Measurements from ENCODE around the gene NEU2.
A peak's percentile ranks its signal among the peaks of the same experiment; 100 is the strongest.
"Not testable (repeated sequence)": the region's sequence is repeated elsewhere in the genome, so short reads cannot be mapped to it uniquely, and the experiment has no call there.

Gene NEU2

DNA sequence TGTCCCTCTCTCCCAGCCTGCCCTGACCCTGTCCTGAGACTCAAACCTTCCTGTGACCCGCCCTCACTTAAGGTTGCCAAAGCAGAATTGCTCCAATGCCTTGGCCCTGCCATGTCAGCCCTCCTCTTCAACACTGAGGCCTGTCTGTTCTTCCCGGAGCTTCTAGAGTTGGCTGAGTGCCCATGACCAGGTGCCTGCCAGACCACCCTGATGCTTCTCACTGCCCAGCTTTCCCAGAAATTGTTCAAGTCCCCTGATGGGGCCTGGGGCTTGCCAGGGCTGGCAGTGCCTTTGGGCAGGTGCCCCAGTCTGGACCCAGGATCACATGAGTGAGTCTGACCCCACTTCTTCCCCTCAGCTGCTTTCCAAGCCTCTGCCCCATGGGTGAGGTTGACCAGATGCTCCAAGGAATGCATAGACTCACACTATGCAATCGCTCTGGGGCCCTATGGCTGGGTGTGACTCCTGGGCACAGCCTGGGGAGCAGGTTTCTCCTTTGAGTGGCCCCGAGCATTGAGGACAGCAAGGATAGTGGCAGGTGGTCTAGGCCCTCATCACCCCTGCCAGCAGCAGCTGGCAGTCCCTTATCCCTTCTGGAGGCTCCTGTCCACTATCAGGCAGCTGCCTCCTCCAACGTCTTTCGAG lies 24.6 kb downstream of the NEU2 start:
- no peak for DNase-seq (ENCODE audit: low read depth)

DNA sequence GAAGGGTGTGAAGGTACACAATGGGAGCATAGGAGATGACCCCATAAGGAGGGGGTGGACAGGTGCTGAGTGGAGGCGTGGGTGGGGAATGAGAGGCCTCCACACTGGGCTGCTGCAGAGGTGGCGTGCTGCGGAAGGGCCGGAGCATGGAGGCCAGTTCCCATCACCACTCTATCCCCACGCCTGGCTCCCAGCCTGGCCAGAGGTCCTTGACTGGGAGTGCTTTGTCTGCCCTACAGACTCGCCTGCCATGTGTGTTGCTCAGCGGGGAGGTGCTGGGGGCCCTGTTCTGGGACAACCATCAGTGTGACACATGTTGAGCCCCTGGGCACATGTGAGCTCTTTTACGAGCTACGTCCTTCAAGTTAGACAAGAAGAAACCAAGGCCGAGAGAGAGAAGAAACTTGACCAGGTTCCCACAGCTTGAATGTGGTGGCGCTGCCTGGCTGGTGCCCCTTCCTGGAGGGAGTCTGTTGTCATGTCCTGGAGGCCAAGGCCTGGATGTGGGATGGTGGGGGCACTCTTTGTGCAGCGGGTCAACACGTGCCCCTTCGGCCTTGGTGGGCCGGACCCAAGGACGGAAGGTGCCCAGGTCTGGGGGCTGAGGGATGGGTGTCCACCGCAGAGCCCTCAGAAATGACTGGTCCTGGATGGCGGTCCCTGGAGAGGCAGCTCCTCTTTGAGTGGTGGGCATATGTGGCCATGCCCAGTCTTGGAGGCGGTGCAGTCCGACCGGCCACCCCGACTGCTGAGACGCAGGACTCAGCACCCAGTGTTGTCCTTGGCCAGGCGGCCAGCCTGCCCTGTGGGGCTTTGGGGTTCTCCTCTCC lies 26.5 kb downstream of the NEU2 start:
- no peak for DNase-seq (ENCODE audit: low read depth)

DNA sequence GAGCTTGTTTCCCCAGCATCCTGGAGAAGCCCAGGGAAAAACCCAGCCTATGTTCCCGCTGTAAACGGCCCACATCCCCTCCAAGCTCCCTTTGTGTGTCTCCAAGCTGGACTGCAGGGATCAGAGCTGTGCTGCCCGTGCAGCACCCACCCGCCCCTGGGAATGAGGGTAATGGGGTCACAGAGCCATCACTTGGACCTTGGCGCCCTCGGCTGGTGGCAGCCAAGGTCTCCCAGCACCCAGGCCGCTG lies 27.0 kb downstream of the NEU2 start:
- no peak for DNase-seq (ENCODE audit: low read depth)

DNA sequence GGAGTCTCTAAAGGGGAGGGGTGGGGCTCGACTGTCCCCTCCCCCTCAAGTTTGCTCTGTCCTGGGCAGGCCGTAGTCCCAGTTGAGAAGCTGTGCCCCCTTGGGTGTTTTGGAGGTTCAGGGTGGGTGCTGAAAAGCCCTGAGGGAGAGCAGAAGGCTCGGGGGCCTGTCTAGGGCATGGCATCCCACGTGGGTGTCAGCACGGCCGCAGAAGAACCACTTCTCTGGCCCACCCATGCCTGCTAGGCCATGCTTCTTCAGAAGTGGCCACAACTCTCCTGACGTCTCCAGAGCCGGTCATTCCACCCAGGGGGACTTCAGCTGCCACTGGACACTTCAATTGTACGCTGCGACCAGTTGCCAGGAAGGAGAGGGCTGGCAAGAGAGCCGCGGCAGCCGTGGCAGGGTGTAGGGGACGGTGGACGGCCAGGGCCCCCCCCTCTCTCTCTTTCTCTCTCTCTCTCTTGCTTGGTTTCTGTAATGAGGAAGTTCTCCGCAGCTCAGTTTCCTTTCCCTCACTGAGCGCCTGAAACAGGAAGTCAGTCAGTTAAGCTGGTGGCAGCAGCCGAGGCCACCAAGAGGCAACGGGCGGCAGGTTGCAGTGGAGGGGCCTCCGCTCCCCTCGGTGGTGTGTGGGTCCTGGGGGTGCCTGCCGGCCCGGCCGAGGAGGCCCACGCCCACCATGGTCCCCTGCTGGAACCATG lies 27.5 kb downstream of the NEU2 start, which contains the start of gene INPP5D:
Gene INPP5D (plus strand): TSS at position 546 of the 704 bp plus-strand sequence. CDS start 137 bp downstream, at position 683.
- DNase-seq (ENCODE audit: low read depth) = peak; percentile 60

DNA sequence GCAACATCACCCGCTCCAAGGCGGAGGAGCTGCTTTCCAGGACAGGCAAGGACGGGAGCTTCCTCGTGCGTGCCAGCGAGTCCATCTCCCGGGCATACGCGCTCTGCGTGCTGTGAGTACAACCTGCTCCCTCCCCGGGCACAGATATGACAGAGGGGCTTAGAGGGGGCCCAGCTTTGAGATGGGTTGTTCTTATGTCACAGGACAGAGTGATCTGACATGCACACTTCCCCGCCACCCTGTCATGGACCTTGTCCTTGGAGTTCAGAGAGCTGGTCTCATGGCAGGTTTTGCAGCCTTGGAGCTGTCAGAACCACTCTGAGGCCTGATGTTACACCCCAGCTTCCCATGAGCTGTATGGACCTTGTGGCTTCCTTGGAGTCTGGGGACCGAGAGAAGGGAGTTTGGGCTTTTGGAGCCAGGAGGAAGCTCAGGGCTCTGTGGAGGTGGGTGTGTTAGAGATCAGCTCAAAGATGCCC lies 28.1 kb downstream of the NEU2 start:
- no peak for DNase-seq (ENCODE audit: low read depth)

- DNase-seq (ENCODE audit: low read depth) = no peak
These were observed 28.6 kb downstream of the NEU2 start for GRCh38 chr2:233060980-233061590.

- DNase-seq (ENCODE audit: low read depth) = no peak
These were observed 29.3 kb downstream of the NEU2 start for GRCh38 chr2:233061591-233062450.

- DNase-seq (ENCODE audit: low read depth) = no peak
These were observed 30.0 kb downstream of the NEU2 start for GRCh38 chr2:233062451-233062850.

DNA sequence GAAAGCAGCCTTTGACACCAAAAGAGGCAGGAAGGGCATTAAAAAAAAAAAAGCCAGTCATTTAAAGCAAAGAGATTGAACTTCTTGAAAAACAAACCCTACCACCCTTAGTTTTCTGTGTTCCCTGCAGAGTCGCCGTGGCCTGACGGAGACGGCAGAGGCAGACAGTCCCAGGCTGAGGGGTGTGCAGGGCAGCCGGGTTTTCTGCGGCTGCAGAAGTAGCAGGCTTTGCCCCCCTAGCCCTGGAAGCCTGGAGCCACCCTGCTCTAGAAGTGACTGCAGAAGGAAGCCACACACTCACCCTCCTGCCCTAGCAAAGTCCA lies 30.4 kb downstream of the NEU2 start:
- DNase-seq (ENCODE audit: low read depth) = no peak

GRCh38 chr2:233063269-233063975 lies 30.9 kb downstream of the NEU2 start:
- no peak for DNase-seq (ENCODE audit: low read depth)

DNA sequence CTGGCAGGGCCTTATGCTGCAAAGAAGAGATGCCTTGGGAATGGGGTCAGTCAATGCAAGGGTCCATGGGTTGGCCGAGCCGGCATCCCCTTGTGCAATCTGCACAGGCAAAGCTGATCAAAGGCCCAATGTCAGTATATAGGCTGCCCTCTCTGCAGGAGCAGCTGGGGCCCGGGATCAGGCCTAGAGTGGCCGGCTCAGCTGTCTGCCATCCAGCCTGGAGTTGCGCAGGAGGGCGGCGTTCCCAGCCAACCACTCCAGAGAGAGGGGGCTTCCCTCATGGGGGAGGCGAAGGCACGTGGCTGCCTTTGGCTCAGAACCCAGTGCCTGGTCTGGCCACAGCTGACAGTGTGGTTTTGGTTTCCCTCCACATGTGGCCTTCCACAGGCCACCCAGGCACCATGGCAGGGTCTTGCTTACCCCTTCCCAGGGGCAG lies 31.5 kb downstream of the NEU2 start:
- no peak for DNase-seq (ENCODE audit: low read depth)

GRCh38 chr2:233064530-233065199 lies 32.2 kb downstream of the NEU2 start:
- DNase-seq (ENCODE audit: low read depth) = no peak

DNA sequence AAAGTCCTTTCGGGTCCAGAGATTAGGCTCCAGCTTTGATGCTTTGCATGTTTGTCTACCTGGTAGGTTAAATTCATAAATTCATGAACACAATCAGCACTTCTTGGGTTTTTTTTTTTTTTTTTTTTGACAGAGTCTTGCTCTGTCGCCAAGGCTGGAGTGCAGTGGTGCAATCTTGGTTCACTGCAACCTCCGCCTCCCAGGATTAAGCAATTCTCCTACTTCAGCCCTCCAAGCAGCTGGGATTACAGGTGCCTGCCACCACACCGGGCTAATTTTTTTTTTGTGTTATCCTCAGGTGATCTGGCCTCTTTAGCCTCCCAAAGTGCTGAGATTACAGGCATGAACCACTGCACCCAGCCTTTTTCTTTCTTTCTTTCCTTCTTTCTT lies 32.7 kb downstream of the NEU2 start:
- DNase-seq (ENCODE audit: low read depth) = not testable (repeated sequence)

DNA sequence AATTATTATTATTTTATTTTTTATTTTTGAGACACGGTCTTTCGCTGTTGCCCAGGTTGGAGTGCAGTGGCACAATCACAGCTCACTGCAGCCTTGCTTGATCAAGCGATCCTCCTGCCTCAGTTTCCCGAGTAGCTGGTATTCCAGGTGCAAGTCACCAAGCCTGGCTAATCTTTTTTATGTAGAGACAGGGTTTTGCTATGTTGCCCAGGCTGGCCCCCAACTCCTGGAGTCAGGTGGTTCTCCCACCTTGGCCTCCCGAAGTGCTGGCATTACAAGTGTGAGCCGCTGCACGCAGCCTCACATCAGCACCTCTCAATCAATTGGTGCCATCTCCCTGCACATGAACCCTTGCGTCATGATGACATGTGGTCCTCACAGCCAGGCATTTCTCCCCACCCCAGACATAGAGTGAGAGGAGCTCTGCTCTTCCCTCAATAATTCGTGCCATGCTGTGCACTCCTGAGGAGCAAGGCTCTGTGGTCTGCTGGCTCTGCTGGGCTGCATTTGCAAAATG lies 33.5 kb downstream of the NEU2 start:
- no peak for DNase-seq (ENCODE audit: low read depth)

GRCh38 chr2:233068762-233069418 lies 36.4 kb downstream of the NEU2 start:
- DNase-seq (ENCODE audit: low read depth) = no peak

GRCh38 chr2:233072838-233073237 lies 40.4 kb downstream of the NEU2 start:
- no peak for DNase-seq (ENCODE audit: low read depth)

GRCh38 chr2:233074106-233074505 lies 41.6 kb downstream of the NEU2 start:
- no peak for DNase-seq (ENCODE audit: low read depth)

DNA sequence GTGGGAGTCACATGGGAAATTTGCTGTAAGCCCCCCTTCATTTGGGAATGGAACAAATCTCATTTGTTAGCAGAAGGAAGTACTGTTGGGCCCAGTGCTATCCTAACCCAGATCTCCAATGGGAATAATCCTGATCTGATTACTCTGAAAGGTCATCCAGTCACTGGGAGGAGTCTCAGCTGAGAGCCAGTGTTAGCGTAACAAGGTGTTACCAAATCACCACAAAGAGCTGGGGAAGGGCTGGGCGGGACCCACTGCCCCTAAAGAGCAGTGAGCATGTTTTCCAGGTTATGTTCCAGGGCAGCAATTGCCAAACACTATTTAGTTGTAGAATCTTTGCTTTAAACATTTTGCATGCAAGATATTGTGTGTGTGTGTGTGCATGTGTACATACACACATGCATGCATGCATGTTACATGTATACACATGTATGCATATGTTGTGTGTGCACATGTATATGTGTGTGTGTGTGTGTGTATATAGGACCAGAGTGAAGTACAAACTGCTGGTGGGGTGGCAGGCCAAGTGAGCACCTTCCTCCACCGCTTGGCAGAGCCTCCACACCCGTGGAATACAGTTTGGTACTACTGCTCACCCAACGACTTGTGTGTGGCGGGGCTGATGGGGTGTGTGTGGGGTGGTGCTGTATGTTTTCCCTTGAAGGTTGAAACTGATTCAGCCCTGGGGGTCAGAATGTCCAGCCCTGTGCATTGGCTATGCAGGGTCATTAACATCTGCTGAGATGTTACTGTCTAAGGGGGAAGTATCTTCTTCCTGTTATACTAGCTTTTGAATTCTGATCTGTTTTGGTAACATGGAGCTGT lies 42.9 kb downstream of the NEU2 start:
- no peak for DNase-seq (ENCODE audit: low read depth)

GRCh38 chr2:233075966-233076339 lies 43.5 kb downstream of the NEU2 start:
- no peak for DNase-seq (ENCODE audit: low read depth)

Measured in activated T-helper 9 cell treated with anti-CD3 and anti-CD28 coated beads, Interleukin-2, amount 50 U/mL, for 16 hours (primary cell).